Stimulated activated CD8-positive, alpha-beta memory T cell treated with anti-CD3 and anti-CD28 coated beads, Interleukin-4, amount 100 ng/mL, for 24 hours (primary cell): Measurements from ENCODE around the gene TPST2.
"Not testable (repeated sequence)": the region's sequence is repeated elsewhere in the genome, so short reads cannot be mapped to it uniquely, and the experiment has no call there.

Experiments
- DNase-seq: peaks from one replicate; pipeline ENCODE4 v3.0.0-alpha.2; 2020; ENCODE audit warnings: low read depth

Gene TPST2

GRCh38 chr22:26528518-26528917 lies 61.4 kb downstream of the TPST2 start:
- DNase-seq, result not testable (repeated sequence)

- DNase-seq, result no peak
Observed at GRCh38 chr22:26527574-26528465, 62.1 kb downstream of the TPST2 start.

- no peak for DNase-seq
Observed at GRCh38 chr22:26527167-26527566, 62.8 kb downstream of the TPST2 start.

GRCh38 chr22:26525946-26526564 lies 63.9 kb downstream of the TPST2 start:
- no peak for DNase-seq

- DNase-seq, result no peak
Observed at GRCh38 chr22:26524870-26525269, 65.1 kb downstream of the TPST2 start.

- no peak for DNase-seq
Observed at GRCh38 chr22:26522592-26522991, 67.3 kb downstream of the TPST2 start.

GRCh38 chr22:26522012-26522411 lies 67.9 kb downstream of the TPST2 start:
- DNase-seq, result no peak

GRCh38 chr22:26517429-26517828 lies 72.5 kb downstream of the TPST2 start:
- DNase-seq, result no peak

GRCh38 chr22:26516503-26516902 lies 73.4 kb downstream of the TPST2 start:
- no peak for DNase-seq

GRCh38 chr22:26515931-26516330 lies 74.0 kb downstream of the TPST2 start:
- no peak for DNase-seq

- DNase-seq, result no peak
Observed at GRCh38 chr22:26514419-26515161, 75.3 kb downstream of the TPST2 start.

GRCh38 chr22:26513838-26514237 lies 76.1 kb downstream of the TPST2 start:
- no peak for DNase-seq

- peak; percentile 89 for DNase-seq
Observed at GRCh38 chr22:26512149-26512793, 77.7 kb downstream of the TPST2 start, which contains the start of gene TFIP11. Gene TFIP11 (minus strand): TSS chr22:26512473. CDS start chr22:26510272, 2,201 bp downstream.

- DNase-seq, result no peak
Observed at GRCh38 chr22:26508148-26508547, 81.8 kb downstream of the TPST2 start.

GRCh38 chr22:26503758-26504157 lies 86.2 kb downstream of the TPST2 start:
- no peak for DNase-seq

GRCh38 chr22:26502688-26503561 lies 87.0 kb downstream of the TPST2 start:
- DNase-seq, result peak; percentile 37

GRCh38 chr22:26501996-26502395 lies 87.9 kb downstream of the TPST2 start:
- DNase-seq, result no peak

- DNase-seq, result no peak
Observed at GRCh38 chr22:26499188-26499703, 90.7 kb downstream of the TPST2 start.

GRCh38 chr22:26496456-26496855 lies 93.5 kb downstream of the TPST2 start:
- DNase-seq, result no peak

GRCh38 chr22:26494506-26494905 lies 95.4 kb downstream of the TPST2 start:
- no peak for DNase-seq

GRCh38 chr22:26492220-26492619 lies 97.7 kb downstream of the TPST2 start:
- DNase-seq, result no peak
